ENCODE measurements around the gene LYVE1.

The LYVE1 gene, protein sequence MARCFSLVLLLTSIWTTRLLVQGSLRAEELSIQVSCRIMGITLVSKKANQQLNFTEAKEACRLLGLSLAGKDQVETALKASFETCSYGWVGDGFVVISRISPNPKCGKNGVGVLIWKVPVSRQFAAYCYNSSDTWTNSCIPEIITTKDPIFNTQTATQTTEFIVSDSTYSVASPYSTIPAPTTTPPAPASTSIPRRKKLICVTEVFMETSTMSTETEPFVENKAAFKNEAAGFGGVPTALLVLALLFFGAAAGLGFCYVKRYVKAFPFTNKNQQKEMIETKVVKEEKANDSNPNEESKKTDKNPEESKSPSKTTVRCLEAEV

DNA sequence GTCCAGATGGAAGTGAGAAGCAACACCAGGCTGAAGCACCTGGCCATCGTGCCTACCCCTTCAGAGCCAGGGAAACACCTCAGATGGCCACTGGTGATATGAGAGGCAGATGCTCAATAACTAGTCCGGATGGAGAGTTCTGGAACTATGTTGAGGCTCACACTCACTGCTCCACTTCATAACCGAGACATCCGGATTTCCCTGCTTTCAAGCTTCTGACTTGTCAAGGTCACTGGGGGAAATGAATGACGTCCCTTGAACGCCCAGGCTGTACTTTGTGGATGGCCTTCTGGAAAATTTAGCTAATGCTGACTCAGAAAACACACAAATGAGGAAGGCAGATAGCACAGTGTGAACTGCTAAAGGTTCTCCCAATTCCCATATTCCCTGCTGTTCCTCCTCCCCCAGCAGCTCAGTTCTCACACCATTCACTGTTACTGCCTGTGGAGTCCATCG lies at the start of gene LYVE1:
LYVE1 (minus strand) TSS at position 180 of the 456 bp plus-strand sequence; CDS start at position 47, 133 bp downstream.
- Mint-ChIP-seq H3K4me3 (no peak within 1 kb of the TSS), H3K4me1 (no peaks in the 10 kb centered on the region)

DNA sequence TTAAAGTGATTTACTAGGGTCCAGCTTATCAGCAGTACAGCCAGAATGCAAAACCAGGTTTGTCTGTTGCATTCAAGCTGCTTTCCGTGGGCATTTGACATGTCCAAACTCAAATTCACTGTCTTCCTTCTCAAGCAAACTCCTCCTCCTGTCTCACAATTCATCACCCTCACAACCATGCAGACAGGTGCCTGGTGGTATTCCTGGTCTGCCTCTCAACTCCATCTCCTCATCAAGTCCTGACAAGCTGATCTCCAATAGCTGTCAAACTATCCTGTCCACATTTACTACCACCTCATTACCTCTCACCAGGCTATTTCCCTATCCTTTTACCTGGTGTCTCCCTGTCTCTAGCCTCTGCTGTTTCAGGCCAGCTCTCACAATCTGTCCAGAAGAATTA lies 49.1 kb upstream of the LYVE1 start:
- Mint-ChIP-seq H3K27me3 (peaks cover 2% of the 10 kb centered on the region), H3K4me3 (no peak overlapping the region), H3K27ac (no peak overlapping the region), H3K4me1 (no peaks in the 10 kb centered on the region), H3K9me3 (no peaks in the 10 kb centered on the region), H3K36me3 (peaks cover 2% of the 10 kb centered on the region)

More for the DNA sequence above, at the start of gene LYVE1:
- Mint-ChIP-seq H3K27ac (no peak within 1 kb of the TSS), H3K9me3 (no peaks in the 10 kb centered on the region), H3K27me3 (no peaks in the 10 kb centered on the region), H3K36me3 (no peaks in the 10 kb centered on the region)

DNA sequence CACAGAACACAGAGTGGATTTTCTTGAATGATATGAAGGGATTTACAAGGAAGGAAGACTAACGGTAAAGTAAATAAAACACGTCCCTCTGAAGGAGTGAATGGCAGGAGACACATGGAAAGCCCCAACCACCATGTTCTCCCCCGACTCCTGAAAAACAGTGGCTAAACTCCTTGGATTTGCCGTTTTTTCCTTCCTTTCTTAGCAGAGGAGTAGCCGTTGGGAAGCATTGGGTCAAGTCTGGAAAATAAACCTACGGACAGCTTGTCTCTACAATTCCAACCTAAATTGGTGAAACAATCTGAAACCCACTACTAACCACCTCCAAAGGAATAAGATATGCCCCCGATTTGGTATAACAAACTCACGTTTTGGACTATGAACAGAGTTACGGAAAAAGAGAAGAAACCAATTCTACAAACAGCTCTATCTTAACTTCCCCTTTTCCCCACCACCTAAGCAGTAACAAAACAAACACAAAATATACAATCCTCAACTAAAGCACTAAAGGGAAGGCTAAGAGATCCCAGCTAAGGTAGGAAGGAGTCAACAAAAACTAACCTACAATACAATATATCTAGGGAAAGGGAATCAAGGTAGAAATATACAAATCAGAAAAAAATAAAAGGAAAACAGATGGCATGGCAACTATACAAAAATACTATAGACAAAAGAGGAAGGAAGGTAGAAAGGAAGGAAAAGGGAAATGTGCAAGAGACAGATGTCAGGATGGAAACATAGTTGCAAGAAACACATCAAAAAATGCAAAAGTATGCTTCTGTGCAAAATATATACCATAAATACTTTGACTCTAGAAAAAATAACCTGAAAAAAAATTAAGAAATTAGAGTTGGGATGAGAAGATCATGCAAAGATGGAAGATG lies 43.8 kb upstream of the LYVE1 start:
- no peak overlapping the region for H3K4me3 Mint-ChIP-seq
- no peaks in the 10 kb centered on the region for H3K4me1 Mint-ChIP-seq
- peaks cover 15% of the 10 kb centered on the region for H3K27me3 Mint-ChIP-seq
- H3K36me3 Mint-ChIP-seq = peaks cover 4% of the 10 kb centered on the region
- H3K9me3 Mint-ChIP-seq = no peaks in the 10 kb centered on the region
- H3K27ac Mint-ChIP-seq = no peak overlapping the region

DNA sequence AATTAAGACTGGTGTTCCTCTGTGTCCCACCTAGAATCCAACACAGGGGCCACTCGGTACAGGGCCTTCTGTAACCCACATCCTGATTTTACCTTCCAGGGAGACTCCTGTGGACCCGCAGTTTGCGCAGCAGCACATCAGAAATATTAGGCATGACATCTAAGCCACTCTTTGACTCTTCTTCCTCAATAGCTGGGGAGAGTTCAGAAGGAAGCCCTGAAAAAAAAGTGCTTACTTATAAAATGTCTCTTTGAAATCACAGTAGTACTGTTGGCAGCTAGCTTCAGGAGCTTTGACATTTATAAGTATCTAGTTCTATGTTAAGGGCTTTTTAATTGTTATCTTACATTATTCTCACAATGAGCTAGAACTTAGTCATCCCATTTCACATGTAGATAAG lies 41.2 kb upstream of the LYVE1 start:
- no peaks in the 10 kb centered on the region for H3K4me1 Mint-ChIP-seq

DNA sequence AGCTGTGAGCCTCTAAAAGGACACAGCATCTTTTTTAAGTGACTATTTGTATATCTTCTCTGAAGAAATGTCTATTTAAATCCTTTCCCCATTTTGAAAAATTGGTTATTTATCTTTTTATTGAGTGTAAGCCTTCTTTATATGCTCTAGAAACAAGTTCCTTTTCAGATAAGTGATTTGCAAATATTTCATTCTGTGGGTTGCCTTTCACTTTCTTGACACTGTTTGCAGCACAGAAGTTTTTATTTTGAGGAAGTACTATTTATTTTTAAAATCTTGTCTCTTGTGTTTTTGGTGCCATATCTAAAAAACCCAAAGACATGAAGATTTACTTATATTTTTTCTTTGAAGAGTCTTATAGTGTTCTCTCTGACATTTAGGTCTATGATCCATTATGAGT lies 40.1 kb upstream of the LYVE1 start:
- peaks cover 17% of the 10 kb centered on the region for H3K27me3 Mint-ChIP-seq
- H3K4me3 Mint-ChIP-seq = no peak overlapping the region
- H3K36me3 Mint-ChIP-seq = peaks cover 4% of the 10 kb centered on the region
- H3K27ac Mint-ChIP-seq = no peak overlapping the region
- H3K9me3 Mint-ChIP-seq = no peaks in the 10 kb centered on the region
- no peaks in the 10 kb centered on the region for H3K4me1 Mint-ChIP-seq

More for the DNA sequence above, 41.2 kb upstream of the LYVE1 start:
- Mint-ChIP-seq H3K27ac (no peak overlapping the region), H3K4me3 (no peak overlapping the region), H3K27me3 (peaks cover 19% of the 10 kb centered on the region), H3K9me3 (no peaks in the 10 kb centered on the region), H3K36me3 (peaks cover 4% of the 10 kb centered on the region)

DNA sequence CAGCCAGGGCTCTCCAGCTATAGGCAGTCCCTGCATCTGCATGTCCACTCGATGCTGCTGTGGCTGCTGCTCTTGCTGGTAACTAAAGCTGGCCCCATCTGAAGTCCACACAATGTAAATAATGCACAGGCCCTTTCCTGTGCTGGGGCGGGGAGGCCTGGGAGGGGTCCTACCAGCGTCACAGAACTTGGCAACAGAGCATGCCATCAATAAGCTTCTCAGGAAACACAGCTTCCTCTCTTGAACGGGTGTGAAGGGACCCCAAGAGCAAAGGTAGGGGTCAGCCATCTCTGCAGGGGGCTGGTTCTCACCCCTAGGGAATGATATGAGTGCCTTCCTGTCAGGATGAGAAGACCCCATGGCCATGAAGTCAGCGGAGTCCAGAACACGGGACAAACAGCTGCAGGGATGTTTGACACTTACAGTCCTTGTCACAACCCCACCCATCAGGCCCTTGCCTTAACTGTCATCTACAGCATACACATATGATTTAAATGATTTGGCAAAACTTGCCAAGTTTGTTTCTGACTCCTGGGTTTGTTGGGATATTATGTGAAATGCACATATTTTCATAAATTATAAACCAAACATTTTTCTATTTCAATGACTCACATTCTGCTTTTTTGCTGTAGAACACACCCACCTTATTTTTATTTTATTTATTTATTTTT lies 39.1 kb upstream of the LYVE1 start:
- Mint-ChIP-seq H3K4me3 (no peak overlapping the region), H3K9me3 (no peaks in the 10 kb centered on the region), H3K27ac (no peak overlapping the region), H3K4me1 (no peaks in the 10 kb centered on the region), H3K27me3 (peaks cover 17% of the 10 kb centered on the region), H3K36me3 (peaks cover 2% of the 10 kb centered on the region)

DNA sequence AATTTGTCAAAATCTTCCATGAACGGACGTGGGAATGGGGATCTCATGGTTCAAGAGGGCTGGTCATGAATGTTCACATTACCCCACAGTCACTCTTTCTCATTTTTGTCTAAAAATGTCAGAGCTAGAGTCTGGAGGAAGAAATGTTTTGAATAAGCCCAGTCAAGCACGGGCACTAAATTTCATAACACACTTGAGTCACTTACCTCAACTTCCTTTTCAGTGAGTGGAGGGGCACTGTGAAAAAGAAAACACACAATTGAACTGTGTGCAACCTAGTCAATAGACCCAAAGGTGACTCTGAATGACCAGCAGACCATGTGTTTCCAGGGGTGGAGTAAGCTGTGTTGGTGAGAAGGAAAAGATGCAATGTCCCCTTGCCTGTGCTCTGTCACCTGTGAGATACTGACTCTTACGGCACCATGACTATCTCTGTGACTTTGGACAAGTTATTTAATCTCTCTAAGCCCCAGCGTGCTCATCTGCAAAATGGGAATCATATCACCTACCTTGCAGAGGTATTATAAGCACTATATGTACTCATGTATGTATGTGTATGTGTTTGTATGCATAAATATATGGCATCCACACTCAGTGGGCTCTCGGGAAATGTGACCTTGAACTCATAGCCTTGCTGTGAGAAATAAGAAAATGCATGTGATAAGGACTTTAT lies 38.2 kb upstream of the LYVE1 start:
- Mint-ChIP-seq H3K36me3 (no peaks in the 10 kb centered on the region), H3K27ac (no peak overlapping the region), H3K4me3 (no peak overlapping the region), H3K4me1 (no peaks in the 10 kb centered on the region), H3K9me3 (no peaks in the 10 kb centered on the region), H3K27me3 (peaks cover 13% of the 10 kb centered on the region)

DNA sequence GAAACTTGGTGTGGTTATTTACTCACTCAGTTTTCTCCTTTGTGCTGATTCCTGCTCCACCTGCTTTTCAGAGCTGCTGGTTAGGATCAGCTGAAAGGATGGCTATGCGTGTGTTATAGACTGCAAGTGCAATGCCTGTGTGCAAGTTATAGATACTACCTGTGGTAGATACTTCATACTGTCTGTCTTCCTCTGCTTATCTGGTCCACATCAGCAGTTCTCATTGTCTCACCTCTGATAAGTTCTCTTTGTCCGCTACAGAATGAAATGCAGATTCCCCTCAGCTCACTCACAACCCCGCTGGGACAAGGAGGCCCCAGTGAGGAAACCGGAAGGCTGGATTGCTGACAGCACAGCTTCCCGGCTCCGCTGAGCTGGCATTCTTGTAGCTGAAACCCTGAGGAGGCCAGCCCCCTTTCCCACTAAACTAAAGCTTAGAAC lies 37.5 kb upstream of the LYVE1 start:
- peaks cover 7% of the 10 kb centered on the region for H3K27me3 Mint-ChIP-seq
- H3K4me1 Mint-ChIP-seq = no peaks in the 10 kb centered on the region
- H3K36me3 Mint-ChIP-seq = no peaks in the 10 kb centered on the region
- no peak overlapping the region for H3K27ac Mint-ChIP-seq
- H3K9me3 Mint-ChIP-seq = no peaks in the 10 kb centered on the region
- H3K4me3 Mint-ChIP-seq = no peak overlapping the region

DNA sequence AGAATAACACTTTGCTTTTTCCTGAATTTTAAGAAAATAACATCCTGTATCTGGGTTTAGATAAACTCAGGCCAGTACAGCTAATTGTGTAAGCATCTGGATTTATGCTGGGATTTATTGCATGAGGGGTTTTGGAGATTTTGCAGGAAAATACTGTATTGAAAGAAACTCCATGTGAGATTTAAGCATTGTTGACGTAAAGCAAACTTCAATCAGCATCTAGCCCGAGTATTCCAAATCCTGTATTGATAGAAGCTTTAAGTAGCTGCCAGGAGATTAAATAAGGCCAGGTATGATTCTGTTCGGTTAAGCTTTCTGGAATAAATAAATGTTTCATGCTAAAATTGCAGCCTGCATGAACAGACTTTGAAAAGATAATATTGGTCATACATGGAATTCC lies 36.3 kb upstream of the LYVE1 start:
- H3K4me1 Mint-ChIP-seq = no peaks in the 10 kb centered on the region
- no peaks in the 10 kb centered on the region for H3K9me3 Mint-ChIP-seq
- H3K27ac Mint-ChIP-seq = no peak overlapping the region
- peaks cover 4% of the 10 kb centered on the region for H3K27me3 Mint-ChIP-seq
- no peaks in the 10 kb centered on the region for H3K36me3 Mint-ChIP-seq
- H3K4me3 Mint-ChIP-seq = no peak overlapping the region

DNA sequence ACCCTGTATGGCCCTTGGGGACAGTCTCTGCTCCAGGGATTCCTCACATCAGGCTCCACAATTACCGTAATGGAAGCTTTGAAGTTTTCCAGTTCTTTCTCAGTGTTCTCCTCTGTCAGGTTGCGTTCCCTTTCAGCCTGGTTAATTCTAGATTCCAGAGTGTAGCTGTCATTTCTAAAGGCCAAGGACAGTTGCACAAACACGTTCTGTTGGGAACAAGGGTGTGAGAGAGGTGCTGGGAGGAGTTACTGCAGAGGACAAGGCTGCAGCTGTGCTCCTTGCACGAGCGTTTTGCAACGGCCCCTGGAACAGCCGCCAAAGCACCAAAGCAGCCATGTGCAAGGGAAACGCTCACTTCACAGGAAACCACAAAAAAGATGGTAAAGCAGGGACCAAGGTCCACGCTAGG lies 35.9 kb upstream of the LYVE1 start:
- H3K27me3 Mint-ChIP-seq = peaks cover 4% of the 10 kb centered on the region

DNA sequence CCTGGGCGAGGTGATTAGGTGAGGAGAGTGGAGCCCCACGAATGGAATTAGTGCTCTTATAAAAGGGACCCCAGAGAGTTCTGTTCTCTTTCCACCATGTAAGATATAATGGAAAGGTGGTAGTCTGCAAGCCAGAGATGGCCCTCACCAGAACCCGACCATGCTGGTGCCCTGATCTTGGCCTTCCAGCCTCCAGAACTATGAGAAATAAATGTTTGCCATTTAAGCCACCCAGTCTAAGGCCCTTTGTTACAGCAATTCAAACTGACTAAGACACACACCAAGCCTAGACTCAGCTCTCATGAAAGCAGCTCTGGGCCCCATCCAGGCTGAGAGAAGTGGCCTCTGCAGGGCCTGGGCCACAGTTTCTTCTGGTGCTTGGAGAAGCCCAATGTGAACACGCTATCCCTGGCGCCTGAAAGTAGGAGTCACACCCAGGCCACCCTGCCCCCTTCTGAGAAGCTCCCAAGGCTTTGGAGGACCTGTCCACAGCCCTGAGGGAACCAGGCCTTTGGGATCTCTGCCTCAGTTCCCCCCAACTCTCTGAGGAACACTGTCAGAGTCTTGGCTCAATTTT lies 35.3 kb upstream of the LYVE1 start:
- no peak overlapping the region for H3K4me3 Mint-ChIP-seq
- no peaks in the 10 kb centered on the region for H3K36me3 Mint-ChIP-seq
- no peak overlapping the region for H3K27ac Mint-ChIP-seq
- H3K9me3 Mint-ChIP-seq = no peaks in the 10 kb centered on the region
- peaks cover 4% of the 10 kb centered on the region for H3K27me3 Mint-ChIP-seq
- H3K4me1 Mint-ChIP-seq = no peaks in the 10 kb centered on the region

More for the DNA sequence above, 35.9 kb upstream of the LYVE1 start:
- Mint-ChIP-seq H3K9me3 (no peaks in the 10 kb centered on the region), H3K4me1 (no peaks in the 10 kb centered on the region), H3K4me3 (no peak overlapping the region), H3K36me3 (no peaks in the 10 kb centered on the region), H3K27ac (no peak overlapping the region)

DNA sequence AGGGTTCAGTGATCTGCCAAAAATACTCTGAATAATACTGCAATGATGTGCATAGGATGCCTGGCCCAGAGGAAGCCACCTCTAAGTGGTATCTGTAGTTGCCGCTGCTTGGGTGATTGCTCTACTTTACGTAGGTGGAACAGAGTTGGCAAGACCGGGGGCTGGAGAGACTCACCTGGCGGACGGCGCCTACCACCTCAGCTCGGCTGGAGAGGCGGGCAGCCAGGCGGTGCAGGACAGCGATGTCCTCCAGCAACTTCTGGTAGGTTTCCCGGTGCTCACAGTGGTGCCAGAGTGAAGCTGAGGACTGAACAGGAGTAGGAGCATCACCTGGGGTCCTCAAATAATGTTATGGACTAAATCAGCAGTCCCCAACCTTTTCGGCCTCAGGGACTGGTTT lies 34.5 kb upstream of the LYVE1 start:
- Mint-ChIP-seq H3K36me3 (no peaks in the 10 kb centered on the region), H3K4me1 (no peaks in the 10 kb centered on the region), H3K27ac (no peak overlapping the region), H3K4me3 (no peak overlapping the region), H3K9me3 (no peaks in the 10 kb centered on the region), H3K27me3 (peaks cover 4% of the 10 kb centered on the region)

DNA sequence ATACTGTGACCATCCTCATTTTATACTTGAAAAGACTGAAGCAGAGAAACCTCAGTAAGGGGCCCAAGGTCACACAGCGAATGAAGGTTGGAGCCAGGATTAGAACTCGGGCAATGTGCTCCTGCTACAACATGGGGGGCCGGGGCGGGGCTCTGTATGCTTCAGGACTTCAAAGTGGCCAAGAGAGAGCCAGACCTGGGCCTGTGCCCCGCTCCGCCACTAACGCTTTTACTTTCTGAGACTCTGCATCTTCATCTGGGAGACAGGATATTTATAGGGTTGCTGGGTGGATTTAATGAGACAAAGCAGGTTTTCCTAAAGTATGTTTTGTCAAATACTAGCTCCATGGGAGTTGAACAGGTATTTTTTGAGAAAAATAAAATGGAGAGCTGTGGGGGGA lies 33.9 kb upstream of the LYVE1 start:
- H3K9me3 Mint-ChIP-seq = no peaks in the 10 kb centered on the region
- no peak overlapping the region for H3K4me3 Mint-ChIP-seq
- no peak overlapping the region for H3K27ac Mint-ChIP-seq
- H3K4me1 Mint-ChIP-seq = no peaks in the 10 kb centered on the region
- H3K36me3 Mint-ChIP-seq = no peaks in the 10 kb centered on the region
- H3K27me3 Mint-ChIP-seq = peaks cover 4% of the 10 kb centered on the region

DNA sequence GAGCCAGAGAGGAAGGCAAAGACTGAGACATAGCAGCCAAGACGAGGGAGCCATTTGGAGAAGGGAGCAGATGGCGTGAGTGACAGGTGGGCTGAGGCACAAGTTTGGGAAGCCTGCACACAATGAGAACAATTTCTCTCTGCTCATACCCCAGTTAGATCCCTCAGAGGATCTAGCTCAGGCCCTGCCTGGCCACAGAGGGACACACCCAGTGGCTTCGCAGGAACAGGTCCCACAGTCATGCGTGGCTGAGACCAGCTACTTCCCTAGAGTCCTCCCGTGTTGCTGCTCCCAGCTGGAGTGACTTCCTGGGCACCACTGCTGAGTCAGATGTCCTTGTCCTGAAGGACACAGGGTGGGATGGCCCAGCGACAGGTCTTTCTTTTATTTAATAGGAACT lies 33.4 kb upstream of the LYVE1 start:
- H3K4me3 Mint-ChIP-seq = no peak overlapping the region
- H3K27me3 Mint-ChIP-seq = peaks cover 4% of the 10 kb centered on the region
- H3K27ac Mint-ChIP-seq = no peak overlapping the region
- no peaks in the 10 kb centered on the region for H3K4me1 Mint-ChIP-seq
- H3K9me3 Mint-ChIP-seq = no peaks in the 10 kb centered on the region
- H3K36me3 Mint-ChIP-seq = no peaks in the 10 kb centered on the region
